ENCODE data around the gene BFSP2.

GRCh38 chr3:133371181-133371580, 28.7 kb upstream of the BFSP2 start:
- TF ChIP-seq, protein P1, sequence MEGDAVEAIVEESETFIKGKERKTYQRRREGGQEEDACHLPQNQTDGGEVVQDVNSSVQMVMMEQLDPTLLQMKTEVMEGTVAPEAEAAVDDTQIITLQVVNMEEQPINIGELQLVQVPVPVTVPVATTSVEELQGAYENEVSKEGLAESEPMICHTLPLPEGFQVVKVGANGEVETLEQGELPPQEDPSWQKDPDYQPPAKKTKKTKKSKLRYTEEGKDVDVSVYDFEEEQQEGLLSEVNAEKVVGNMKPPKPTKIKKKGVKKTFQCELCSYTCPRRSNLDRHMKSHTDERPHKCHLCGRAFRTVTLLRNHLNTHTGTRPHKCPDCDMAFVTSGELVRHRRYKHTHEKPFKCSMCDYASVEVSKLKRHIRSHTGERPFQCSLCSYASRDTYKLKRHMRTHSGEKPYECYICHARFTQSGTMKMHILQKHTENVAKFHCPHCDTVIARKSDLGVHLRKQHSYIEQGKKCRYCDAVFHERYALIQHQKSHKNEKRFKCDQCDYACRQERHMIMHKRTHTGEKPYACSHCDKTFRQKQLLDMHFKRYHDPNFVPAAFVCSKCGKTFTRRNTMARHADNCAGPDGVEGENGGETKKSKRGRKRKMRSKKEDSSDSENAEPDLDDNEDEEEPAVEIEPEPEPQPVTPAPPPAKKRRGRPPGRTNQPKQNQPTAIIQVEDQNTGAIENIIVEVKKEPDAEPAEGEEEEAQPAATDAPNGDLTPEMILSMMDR (CRISPR knock-in tag; IDR thresholded peaks at IDR 0.05), result no peak
- TF ChIP-seq POLR2AphosphoS5 (IDR thresholded peaks at IDR 0.05; ENCODE audit: low read depth, low read length) (no peak), EZH2 (conservative IDR thresholded peaks at IDR 0.05; ENCODE audit: low read depth, low read length) (no peak), XRCC5 (optimal IDR thresholded peaks at IDR 0.05; ENCODE audit: low read length) (no peak), E2F5 (CRISPR knock-in tag; conservative IDR thresholded peaks at IDR 0.05) (no peak), IRF1 (CRISPR knock-in tag; IDR thresholded peaks at IDR 0.05; ENCODE audit: low read depth) (no peak), ZNF451 (CRISPR knock-in tag; IDR thresholded peaks at IDR 0.05) (no peak), FOXA1 (IDR thresholded peaks at IDR 0.05) (no peak), FOXA1 (CRISPR knock-in tag; IDR thresholded peaks at IDR 0.05) (no peak), GATAD2A (CRISPR knock-in tag; IDR thresholded peaks at IDR 0.05) (no peak), ZNF292 (CRISPR knock-in tag; IDR thresholded peaks at IDR 0.05; ENCODE audit: borderline replicate concordance, low read depth) (no peak), KLF15 (CRISPR knock-in tag; IDR thresholded peaks at IDR 0.05; ENCODE audit: borderline replicate concordance) (no peak), ZNF205 (CRISPR knock-in tag; IDR thresholded peaks at IDR 0.05) (no peak)
- TF ChIP-seq, protein P2, sequence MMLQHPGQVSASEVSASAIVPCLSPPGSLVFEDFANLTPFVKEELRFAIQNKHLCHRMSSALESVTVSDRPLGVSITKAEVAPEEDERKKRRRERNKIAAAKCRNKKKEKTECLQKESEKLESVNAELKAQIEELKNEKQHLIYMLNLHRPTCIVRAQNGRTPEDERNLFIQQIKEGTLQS (CRISPR knock-in tag; IDR thresholded peaks at IDR 0.05), result no peak
- TF ChIP-seq, protein P3, sequence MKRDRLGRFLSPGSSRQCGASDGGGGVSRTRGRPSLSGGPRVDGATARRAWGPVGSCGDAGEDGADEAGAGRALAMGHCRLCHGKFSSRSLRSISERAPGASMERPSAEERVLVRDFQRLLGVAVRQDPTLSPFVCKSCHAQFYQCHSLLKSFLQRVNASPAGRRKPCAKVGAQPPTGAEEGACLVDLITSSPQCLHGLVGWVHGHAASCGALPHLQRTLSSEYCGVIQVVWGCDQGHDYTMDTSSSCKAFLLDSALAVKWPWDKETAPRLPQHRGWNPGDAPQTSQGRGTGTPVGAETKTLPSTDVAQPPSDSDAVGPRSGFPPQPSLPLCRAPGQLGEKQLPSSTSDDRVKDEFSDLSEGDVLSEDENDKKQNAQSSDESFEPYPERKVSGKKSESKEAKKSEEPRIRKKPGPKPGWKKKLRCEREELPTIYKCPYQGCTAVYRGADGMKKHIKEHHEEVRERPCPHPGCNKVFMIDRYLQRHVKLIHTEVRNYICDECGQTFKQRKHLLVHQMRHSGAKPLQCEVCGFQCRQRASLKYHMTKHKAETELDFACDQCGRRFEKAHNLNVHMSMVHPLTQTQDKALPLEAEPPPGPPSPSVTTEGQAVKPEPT (CRISPR knock-in tag; IDR thresholded peaks at IDR 0.05; ENCODE audit: low read depth), result no peak
